ENCODE results near the gene HTR4.

The HTR4 gene

DNA sequence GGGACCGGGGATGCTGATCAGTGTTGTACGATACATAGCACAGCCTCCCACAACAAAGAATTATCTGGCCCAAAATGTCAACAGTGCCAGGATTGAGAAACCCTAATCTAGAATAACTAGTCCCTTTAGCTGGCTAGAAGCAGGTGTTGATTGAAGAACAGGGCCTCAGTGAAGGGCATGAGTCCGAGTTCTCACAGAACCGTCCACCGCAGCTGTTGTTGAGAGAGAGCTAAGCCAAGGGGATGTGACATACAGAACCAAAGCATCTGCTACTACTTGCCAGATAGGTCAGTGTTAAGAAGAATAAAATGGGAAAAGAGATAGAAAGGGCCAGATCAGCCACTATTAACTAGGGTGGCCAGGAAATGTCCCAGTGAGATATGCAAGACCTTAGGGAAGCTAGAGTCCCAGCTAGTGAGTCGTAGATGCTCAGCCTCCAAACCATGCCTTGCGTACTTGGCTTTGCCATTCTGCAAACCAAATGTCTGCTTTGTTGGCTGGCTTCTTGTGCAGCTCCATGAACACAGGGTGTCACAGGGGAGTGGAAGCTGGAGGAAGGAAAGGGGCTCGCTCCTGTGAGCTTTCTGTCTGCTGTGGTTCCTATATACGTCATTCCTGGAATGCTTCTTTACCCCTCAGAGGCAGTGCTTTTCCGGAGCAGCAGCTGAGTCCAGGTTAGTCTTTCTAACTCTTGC lies 201.7 kb downstream of the HTR4 start:
- ChIA-PET POLR2A (no interaction called here), CTCF (interaction anchor here (0.6 to 3.0 kb wide), 3 partner anchors 9 to 278 kb away, joined by 3 to 17 read pairs (median 3); no protein-coding TSS in a partner anchor)
- TF ChIP-seq SP1 (IDR thresholded peaks at IDR 0.05) (no peak), HDGF (IDR thresholded peaks at IDR 0.05; ENCODE audit: borderline replicate concordance) (no peak), NFRKB (IDR thresholded peaks at IDR 0.05) (no peak), FOXK2 (IDR thresholded peaks at IDR 0.05) (no peak)
- TF ChIP-seq, protein P1, sequence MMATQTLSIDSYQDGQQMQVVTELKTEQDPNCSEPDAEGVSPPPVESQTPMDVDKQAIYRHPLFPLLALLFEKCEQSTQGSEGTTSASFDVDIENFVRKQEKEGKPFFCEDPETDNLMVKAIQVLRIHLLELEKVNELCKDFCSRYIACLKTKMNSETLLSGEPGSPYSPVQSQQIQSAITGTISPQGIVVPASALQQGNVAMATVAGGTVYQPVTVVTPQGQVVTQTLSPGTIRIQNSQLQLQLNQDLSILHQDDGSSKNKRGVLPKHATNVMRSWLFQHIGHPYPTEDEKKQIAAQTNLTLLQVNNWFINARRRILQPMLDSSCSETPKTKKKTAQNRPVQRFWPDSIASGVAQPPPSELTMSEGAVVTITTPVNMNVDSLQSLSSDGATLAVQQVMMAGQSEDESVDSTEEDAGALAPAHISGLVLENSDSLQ (IDR thresholded peaks at IDR 0.05) = no peak
- no peak for DNase-seq (ENCODE audit: extremely low spot score)

DNA sequence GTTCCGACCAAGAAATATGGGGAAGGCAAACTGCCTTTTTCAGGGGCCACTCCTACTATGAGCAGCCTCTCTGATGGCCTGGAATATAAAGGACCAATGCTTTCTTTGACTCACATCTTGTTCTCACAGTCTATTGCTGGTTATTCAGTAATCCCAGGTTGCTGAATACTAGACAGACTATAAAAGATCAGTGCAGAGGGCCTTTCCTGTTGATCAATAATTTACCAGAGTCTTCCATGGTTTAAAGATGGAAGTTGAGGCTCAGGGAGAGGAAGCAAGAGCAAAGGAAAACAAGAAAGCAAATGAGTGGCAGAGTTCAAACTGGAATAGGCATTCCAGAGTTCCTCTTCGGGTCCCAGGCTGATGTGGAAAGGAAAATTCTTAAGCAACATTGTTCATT lies 207.7 kb downstream of the HTR4 start:
- DNase-seq (ENCODE audit: extremely low spot score) = no peak
- ChIA-PET POLR2A (no interaction called here), CTCF (interaction anchor here (1.3 kb wide), 1 partner anchor 284 kb away, joined by 5 read pairs; no protein-coding TSS in a partner anchor)

DNA sequence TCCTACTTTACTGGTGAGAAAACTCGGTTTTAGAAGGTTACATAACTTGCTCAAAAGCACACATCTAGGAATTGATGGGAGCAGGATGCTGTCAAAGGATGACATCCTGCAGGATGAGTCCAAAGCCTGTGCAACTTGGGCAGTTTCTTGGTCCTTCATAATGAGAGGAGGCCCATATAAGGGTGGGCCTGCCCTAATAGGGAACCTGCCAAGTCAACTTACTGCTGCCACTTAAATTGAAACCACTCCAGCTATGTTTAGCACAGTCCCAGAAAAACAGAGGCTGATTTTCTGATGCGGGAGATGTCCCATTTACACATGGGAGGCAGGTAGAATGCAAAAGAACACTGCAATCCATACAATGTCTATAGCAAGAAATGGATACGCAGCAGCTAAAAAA lies 208.7 kb downstream of the HTR4 start:
- ChIA-PET CTCF (interaction anchor here (1.1 kb wide), 1 partner anchor 285 kb away, joined by 7 read pairs; no protein-coding TSS in a partner anchor), POLR2A (no interaction called here)
- no peak for DNase-seq (ENCODE audit: extremely low spot score)
- TF ChIP-seq LEF1 (IDR thresholded peaks at IDR 0.05; ENCODE audit: borderline replicate concordance) (no peak), L3MBTL2 (conservative IDR thresholded peaks at IDR 0.05) (no peak), FOXM1 (IDR thresholded peaks at IDR 0.05; ENCODE audit: borderline replicate concordance) (no peak), ELF4 (IDR thresholded peaks at IDR 0.05) (no peak), SUZ12 (IDR thresholded peaks at IDR 0.05) (no peak), ARNT (IDR thresholded peaks at IDR 0.05) (no peak), SP1 (IDR thresholded peaks at IDR 0.05) (no peak), HDGF (IDR thresholded peaks at IDR 0.05; ENCODE audit: borderline replicate concordance) (no peak), TARDBP (IDR thresholded peaks at IDR 0.05) (no peak), FOXA1 (IDR thresholded peaks at IDR 0.05) (no peak), NFRKB (IDR thresholded peaks at IDR 0.05) (no peak)
- TF ChIP-seq, protein P1 (IDR thresholded peaks at IDR 0.05) = no peak

More for the DNA sequence above, 207.7 kb downstream of the HTR4 start:
- TF ChIP-seq ARNT (IDR thresholded peaks at IDR 0.05) = no peak
- no peak for TF ChIP-seq SP1 (IDR thresholded peaks at IDR 0.05)
- TF ChIP-seq FOXK2 (IDR thresholded peaks at IDR 0.05) = no peak

DNA sequence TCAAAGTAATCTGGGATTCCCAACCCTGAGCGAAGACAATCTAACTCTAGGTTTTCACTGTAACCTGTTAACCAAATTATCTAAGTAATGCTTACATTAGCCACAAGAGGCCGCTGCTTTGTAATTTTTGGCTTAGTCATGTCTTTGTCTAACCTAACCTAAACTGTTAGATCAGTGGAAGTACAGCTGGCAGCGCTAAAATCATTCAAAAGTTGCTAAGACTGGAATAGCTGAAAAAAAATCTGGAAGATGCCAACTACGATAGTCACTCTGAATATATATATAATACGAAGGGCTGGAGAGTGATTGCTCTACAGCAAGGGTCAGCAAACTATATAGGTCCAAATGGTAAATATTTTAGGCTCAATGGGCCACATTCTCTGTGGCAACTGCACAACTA lies 210.3 kb downstream of the HTR4 start:
- TF ChIP-seq FOXA1 (IDR thresholded peaks at IDR 0.05) = no peak
- TF ChIP-seq L3MBTL2 (conservative IDR thresholded peaks at IDR 0.05) = no peak
- no peak for TF ChIP-seq CTBP1 (IDR thresholded peaks at IDR 0.05; ENCODE audit: borderline replicate concordance)
- TF ChIP-seq, protein P1 (IDR thresholded peaks at IDR 0.05) = no peak
- no peak for TF ChIP-seq LEF1 (IDR thresholded peaks at IDR 0.05; ENCODE audit: borderline replicate concordance)
- TF ChIP-seq ZNF384 (IDR thresholded peaks at IDR 0.05) = no peak
- TF ChIP-seq FOXK2 (IDR thresholded peaks at IDR 0.05) = no peak
- no peak for TF ChIP-seq FOXM1 (IDR thresholded peaks at IDR 0.05; ENCODE audit: borderline replicate concordance)
- no peak for TF ChIP-seq NFRKB (IDR thresholded peaks at IDR 0.05)
- no peak for TF ChIP-seq ARNT (IDR thresholded peaks at IDR 0.05)
- no peak for TF ChIP-seq TARDBP (IDR thresholded peaks at IDR 0.05)
- TF ChIP-seq BHLHE40 (IDR thresholded peaks at IDR 0.05; ENCODE audit: borderline replicate concordance) = no peak
- TF ChIP-seq ELF4 (IDR thresholded peaks at IDR 0.05) = no peak
- TF ChIP-seq SUZ12 (IDR thresholded peaks at IDR 0.05) = no peak
- no peak for TF ChIP-seq SP1 (IDR thresholded peaks at IDR 0.05)
- no peak for TF ChIP-seq HDGF (IDR thresholded peaks at IDR 0.05; ENCODE audit: borderline replicate concordance)
- DNase-seq (ENCODE audit: extremely low spot score) = peak; percentile 45
- CTCF ChIA-PET = interaction anchor here (0.6 to 5.4 kb wide), 3 partner anchors 288 to 670 kb away, joined by 3 to 49 read pairs (median 4); no protein-coding TSS in a partner anchor
- POLR2A ChIA-PET = no interaction called here

DNA sequence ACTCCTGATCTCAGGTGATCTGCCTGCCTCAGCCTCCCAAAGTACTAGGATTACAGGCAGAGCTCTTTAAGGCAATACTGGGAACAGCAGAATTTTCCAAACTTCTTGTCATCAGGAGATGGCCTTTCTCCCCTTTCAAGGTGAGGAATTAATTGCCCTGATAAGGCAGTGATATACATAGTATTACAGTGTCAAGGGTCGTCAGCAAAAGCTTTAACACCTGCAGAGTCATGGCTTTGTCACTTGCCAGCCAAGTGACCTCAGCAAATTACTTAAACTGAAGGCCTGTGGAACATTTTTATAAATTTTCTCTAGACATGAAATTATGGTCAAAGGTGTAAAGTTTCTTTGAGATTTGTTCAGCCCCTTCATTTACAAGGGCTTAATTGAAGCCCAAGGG lies 211.1 kb downstream of the HTR4 start:
- POLR2A ChIA-PET = no interaction called here
- CTCF ChIA-PET = interaction anchor here (0.7 to 5.4 kb wide), 2 partner anchors 9 to 288 kb away, joined by 3 to 49 read pairs; no protein-coding TSS in a partner anchor
- TF ChIP-seq, protein P1 (IDR thresholded peaks at IDR 0.05) = no peak
- TF ChIP-seq ELF4 (IDR thresholded peaks at IDR 0.05) = no peak
- TF ChIP-seq HDGF (IDR thresholded peaks at IDR 0.05; ENCODE audit: borderline replicate concordance) = no peak
- no peak for TF ChIP-seq TARDBP (IDR thresholded peaks at IDR 0.05)
- no peak for TF ChIP-seq NFRKB (IDR thresholded peaks at IDR 0.05)
- no peak for TF ChIP-seq ZNF384 (IDR thresholded peaks at IDR 0.05)
- no peak for TF ChIP-seq FOXK2 (IDR thresholded peaks at IDR 0.05)
- TF ChIP-seq FOXM1 (IDR thresholded peaks at IDR 0.05; ENCODE audit: borderline replicate concordance) = no peak
- TF ChIP-seq L3MBTL2 (conservative IDR thresholded peaks at IDR 0.05) = no peak
- no peak for TF ChIP-seq ARNT (IDR thresholded peaks at IDR 0.05)
- TF ChIP-seq SUZ12 (IDR thresholded peaks at IDR 0.05) = no peak

DNA sequence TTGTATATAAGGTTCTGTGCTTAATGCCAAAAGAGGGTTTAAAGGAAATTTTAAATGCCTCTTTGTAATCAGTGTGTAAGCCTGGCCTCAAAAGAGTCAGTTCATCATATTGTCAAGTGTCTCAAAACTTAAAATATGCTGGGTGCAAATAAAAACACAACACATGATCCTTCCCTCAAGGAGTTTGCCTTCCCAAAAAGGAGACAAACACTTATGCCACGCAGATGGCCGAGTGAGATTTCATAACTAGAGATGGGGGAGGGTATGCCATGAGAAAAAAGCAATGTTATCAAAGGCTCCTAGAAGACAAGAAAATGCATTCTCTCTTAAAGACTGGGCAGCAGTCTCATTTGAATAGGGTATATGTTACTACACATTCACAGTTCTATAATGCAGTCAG lies 215.4 kb downstream of the HTR4 start:
- POLR2A ChIA-PET = no interaction called here
- CTCF ChIA-PET = no interaction called here
- TF ChIP-seq TARDBP (IDR thresholded peaks at IDR 0.05) (no peak), FOXK2 (IDR thresholded peaks at IDR 0.05) (no peak), ARNT (IDR thresholded peaks at IDR 0.05) (no peak), BHLHE40 (IDR thresholded peaks at IDR 0.05; ENCODE audit: borderline replicate concordance) (no peak), FOXM1 (IDR thresholded peaks at IDR 0.05; ENCODE audit: borderline replicate concordance) (no peak), FOXA1 (IDR thresholded peaks at IDR 0.05) (no peak), NFRKB (IDR thresholded peaks at IDR 0.05) (no peak), LEF1 (IDR thresholded peaks at IDR 0.05; ENCODE audit: borderline replicate concordance) (no peak), ZNF384 (IDR thresholded peaks at IDR 0.05) (no peak), CTBP1 (IDR thresholded peaks at IDR 0.05; ENCODE audit: borderline replicate concordance) (no peak), ELF4 (IDR thresholded peaks at IDR 0.05) (no peak)
- TF ChIP-seq, protein P1 (IDR thresholded peaks at IDR 0.05) = no peak
- DNase-seq (ENCODE audit: extremely low spot score) = no peak

More for the DNA sequence above, 211.1 kb downstream of the HTR4 start:
- DNase-seq (ENCODE audit: extremely low spot score) = no peak

Measured in HEK293T (cell line).